HG03442 (cell line): ENCODE results near the gene MCHR1.

ENCODE experiments used
- ATAC-seq: cut with Tn5 transposase; IDR thresholded peaks from one replicate; pipeline ENCODE4 v1.9.1; 2021; ENCODE audit warnings: mild to moderate bottlenecking, moderate library complexity; ENCODE audit not compliant: unreplicated experiment

Gene MCHR1

GRCh38 chr22:40721266-40721665, 42.0 kb downstream of the MCHR1 start:
- no peak for ATAC-seq

GRCh38 chr22:40723396-40723933, 44.2 kb downstream of the MCHR1 start:
- ATAC-seq = no peak

- ATAC-seq = no peak
Measured at GRCh38 chr22:40726514-40726913, 47.2 kb downstream of the MCHR1 start.

- no peak for ATAC-seq
Measured at GRCh38 chr22:40727070-40727963, 48.0 kb downstream of the MCHR1 start.

GRCh38 chr22:40727964-40728615, 48.8 kb downstream of the MCHR1 start:
- ATAC-seq = no peak

GRCh38 chr22:40728731-40729189, 49.5 kb downstream of the MCHR1 start:
- ATAC-seq = no peak

- ATAC-seq = no peak
Measured at GRCh38 chr22:40729284-40729683, 50.0 kb downstream of the MCHR1 start.
